ENCODE measurements around the gene ALX4. TPM values are rescaled to one million over a fixed set of nuclear protein-coding genes. Genes with fewer than 3 reads are reported as not detected.

Gene ALX4
- total RNA-seq, 1 donor from 2014 or later: not detected

GRCh38 chr11:44219830-44220796 lies 89.8 kb downstream of the ALX4 start:
- no peak overlapping the region for H3K27ac Mint-ChIP-seq (ENCODE audit: unreplicated experiment)
- no peak overlapping the region for H3K4me3 Mint-ChIP-seq (ENCODE audit: unreplicated experiment)
- no peaks in the 10 kb centered on the region for H3K4me1 Mint-ChIP-seq (ENCODE audit: unreplicated experiment)
- TF ChIP-seq CTCF (IDR thresholded peaks at IDR 0.05; ENCODE audit: unreplicated experiment): no peak
- no peak for DNase-seq (ENCODE audit: low spot score)
- H3K36me3 Mint-ChIP-seq (ENCODE audit: low read depth, unreplicated experiment): no peaks in the 10 kb centered on the region
- no peaks in the 10 kb centered on the region for H3K9me3 Mint-ChIP-seq (ENCODE audit: unreplicated experiment)
- H3K27me3 Mint-ChIP-seq (ENCODE audit: unreplicated experiment): no peaks in the 10 kb centered on the region

- no peaks in the 10 kb centered on the region for H3K4me1 Mint-ChIP-seq (ENCODE audit: unreplicated experiment)
- no peak for TF ChIP-seq CTCF (IDR thresholded peaks at IDR 0.05; ENCODE audit: unreplicated experiment)
- no peaks in the 10 kb centered on the region for H3K9me3 Mint-ChIP-seq (ENCODE audit: unreplicated experiment)
- H3K27me3 Mint-ChIP-seq (ENCODE audit: unreplicated experiment): no peaks in the 10 kb centered on the region
- DNase-seq (ENCODE audit: low spot score): no peak
- no peak overlapping the region for H3K27ac Mint-ChIP-seq (ENCODE audit: unreplicated experiment)
- no peak overlapping the region for H3K4me3 Mint-ChIP-seq (ENCODE audit: unreplicated experiment)
- peaks cover 2% of the 10 kb centered on the region for H3K36me3 Mint-ChIP-seq (ENCODE audit: low read depth, unreplicated experiment)
These were observed 92.5 kb downstream of the ALX4 start for GRCh38 chr11:44217432-44217831.

- no peak overlapping the region for H3K4me3 Mint-ChIP-seq (ENCODE audit: unreplicated experiment)
- no peak overlapping the region for H3K27ac Mint-ChIP-seq (ENCODE audit: unreplicated experiment)
- H3K9me3 Mint-ChIP-seq (ENCODE audit: unreplicated experiment): peaks cover 5% of the 10 kb centered on the region
- DNase-seq (ENCODE audit: low spot score): no peak
- H3K4me1 Mint-ChIP-seq (ENCODE audit: unreplicated experiment): peaks cover 6% of the 10 kb centered on the region
- no peak for TF ChIP-seq CTCF (IDR thresholded peaks at IDR 0.05; ENCODE audit: unreplicated experiment)
- peaks cover 12% of the 10 kb centered on the region for H3K36me3 Mint-ChIP-seq (ENCODE audit: low read depth, unreplicated experiment)
- H3K27me3 Mint-ChIP-seq (ENCODE audit: unreplicated experiment): no peaks in the 10 kb centered on the region
These were observed 96.8 kb downstream of the ALX4 start for GRCh38 chr11:44213148-44213547.

GRCh38 chr11:44212128-44212527 lies 97.8 kb downstream of the ALX4 start:
- no peak for TF ChIP-seq CTCF (IDR thresholded peaks at IDR 0.05; ENCODE audit: unreplicated experiment)
- Mint-ChIP-seq H3K9me3 (ENCODE audit: unreplicated experiment) (peaks cover 5% of the 10 kb centered on the region), H3K4me3 (ENCODE audit: unreplicated experiment) (no peak overlapping the region), H3K27ac (ENCODE audit: unreplicated experiment) (no peak overlapping the region), H3K36me3 (ENCODE audit: low read depth, unreplicated experiment) (peaks cover 12% of the 10 kb centered on the region), H3K27me3 (ENCODE audit: unreplicated experiment) (no peaks in the 10 kb centered on the region), H3K4me1 (ENCODE audit: unreplicated experiment) (peaks cover 7% of the 10 kb centered on the region)
- DNase-seq (ENCODE audit: low spot score): no peak

Other genes with a start within 250 kb of the ALX4 start
- gene ACCS, start 243.9 kb downstream of the ALX4 start, total RNA-seq (ENCODE audit: unreplicated experiment): 38.8 TPM
- 96.8 TPM for gene EXT2, start 214.5 kb downstream of the ALX4 start, total RNA-seq (ENCODE audit: unreplicated experiment)

Measured in endothelial cell (in vitro differentiated cells).